Retina (tissue), 1 donor: ENCODE data around the gene C5orf15.
A peak's percentile ranks its signal among the peaks of the same experiment; 100 is the strongest.

Experiments
- DNase-seq: peaks from one replicate; pipeline ENCODE4 v3.0.0-alpha.2; 2016

Gene C5orf15

GRCh38 chr5:133968204-133968980, at the start of gene C5orf15:
Gene C5orf15, minus strand, starts transcription at chr5:133968625. Its CDS starts 41 bp downstream, at chr5:133968584.
- peak; percentile 96 for DNase-seq

- DNase-seq = no peak
Observed at GRCh38 chr5:134008266-134008749, 39.9 kb upstream of the C5orf15 start.

- DNase-seq = peak; percentile 37
Observed at GRCh38 chr5:134007581-134008265, 39.3 kb upstream of the C5orf15 start.

- DNase-seq = no peak
Observed at GRCh38 chr5:134006115-134006514, 37.7 kb upstream of the C5orf15 start.

- DNase-seq = peak; percentile 90
Observed at GRCh38 chr5:134005417-134006061, 37.1 kb upstream of the C5orf15 start.

- DNase-seq = peak; percentile 96
Observed at GRCh38 chr5:134004626-134005416, 36.4 kb upstream of the C5orf15 start, which contains the start of gene VDAC1. Gene VDAC1, minus strand, starts transcription at chr5:134004975. Its CDS starts 11,963 bp downstream, at chr5:133993012.

GRCh38 chr5:134003817-134004625, 35.6 kb upstream of the C5orf15 start:
- DNase-seq = peak; percentile 81

GRCh38 chr5:134003064-134003816, 34.8 kb upstream of the C5orf15 start:
- DNase-seq = no peak

- DNase-seq = no peak
Observed at GRCh38 chr5:134001938-134002731, 33.7 kb upstream of the C5orf15 start.

GRCh38 chr5:134000696-134001453, 32.5 kb upstream of the C5orf15 start:
- DNase-seq = no peak

- DNase-seq = no peak
Observed at GRCh38 chr5:134000091-134000511, 31.7 kb upstream of the C5orf15 start.

GRCh38 chr5:133998807-133999206, 30.4 kb upstream of the C5orf15 start:
- no peak for DNase-seq

- no peak for DNase-seq
Observed at GRCh38 chr5:133998042-133998441, 29.6 kb upstream of the C5orf15 start.

GRCh38 chr5:133996683-133997252, 28.3 kb upstream of the C5orf15 start:
- peak; percentile 26 for DNase-seq

GRCh38 chr5:133995883-133996563, 27.6 kb upstream of the C5orf15 start:
- peak; percentile 49 for DNase-seq

- DNase-seq = peak; percentile 53
Observed at GRCh38 chr5:133995341-133995740, 26.9 kb upstream of the C5orf15 start.

GRCh38 chr5:133994990-133995333, 26.5 kb upstream of the C5orf15 start:
- DNase-seq = no peak

- DNase-seq = peak; percentile 44
Observed at GRCh38 chr5:133994297-133994989, 26.0 kb upstream of the C5orf15 start.
